ENCODE measurements around the gene SLC39A11. TPM values are rescaled to one million over a fixed set of nuclear protein-coding genes. Genes with fewer than 3 reads are reported as not detected.

The SLC39A11 gene
- total and polyA plus RNA-seq, 4 donors = 18.9 to 44.9 (median 28.2) TPM

DNA sequence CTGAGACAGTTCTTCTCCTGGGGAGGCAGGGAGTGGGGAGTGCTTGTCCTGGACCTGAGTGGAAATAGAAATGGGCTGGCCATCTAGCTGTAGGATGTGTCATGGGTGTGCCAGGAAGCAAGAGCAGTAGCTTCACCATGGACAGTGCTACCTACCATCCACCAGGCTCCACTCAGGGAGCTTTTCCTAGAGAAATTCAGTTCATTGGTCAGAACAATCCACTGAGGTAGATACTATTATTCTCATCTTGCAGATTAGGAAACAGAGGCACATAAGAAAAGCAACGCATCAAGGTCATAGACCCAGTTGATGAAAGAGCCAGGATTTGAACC, 372.0 kb downstream of the SLC39A11 start (continued):
- TF ChIP-seq, protein P1, sequence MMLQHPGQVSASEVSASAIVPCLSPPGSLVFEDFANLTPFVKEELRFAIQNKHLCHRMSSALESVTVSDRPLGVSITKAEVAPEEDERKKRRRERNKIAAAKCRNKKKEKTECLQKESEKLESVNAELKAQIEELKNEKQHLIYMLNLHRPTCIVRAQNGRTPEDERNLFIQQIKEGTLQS (IDR thresholded peaks at IDR 0.05) = no peak
- no peak for TF ChIP-seq RXRA (IDR thresholded peaks at IDR 0.05)
- TF ChIP-seq TAF1 (conservative IDR thresholded peaks at IDR 0.05) = no peak
- no peak for TF ChIP-seq NR2F2 (IDR thresholded peaks at IDR 0.05)
- TF ChIP-seq HNF4G (IDR thresholded peaks at IDR 0.05) = no peak
- TF ChIP-seq SP1 (IDR thresholded peaks at IDR 0.05) = no peak
- no peak for TF ChIP-seq JUND (IDR thresholded peaks at IDR 0.05)

- no peaks in the 10 kb centered on the region for H3K4me1 ChIP-seq (ENCODE audit: control insufficient read depth in 4 of 4, insufficient read depth in 4 of 4, low read length in 3 of 4)
- H3K27ac ChIP-seq (ENCODE audit: low read depth in 1 of 2, low read length in 2 of 2) = no peak overlapping the region
- peaks cover 0 to 4% (median 0%) of the 10 kb centered on the region in 4 donors for H3K36me3 ChIP-seq (ENCODE audit: control insufficient read depth in 4 of 4, insufficient read depth in 3 of 4, low read depth in 1 of 4, low read length in 3 of 4)
- no peak for DNase-seq (ENCODE audit: low spot score)
- no peaks in the 10 kb centered on the region for H3K27me3 ChIP-seq (ENCODE audit: control insufficient read depth in 4 of 4, insufficient read depth in 4 of 4, low read length in 3 of 4)
- H3K9ac ChIP-seq (ENCODE audit: low read depth in 1 of 2, low read length in 2 of 2) = no peak overlapping the region
- TF ChIP-seq TAF1 (conservative IDR thresholded peaks at IDR 0.05) (no peak), RXRA (IDR thresholded peaks at IDR 0.05) (no peak)
- 74% methylated on average over 25 of the region's 25 CpGs for WGBS
- no peak overlapping the region for H3K4me3 ChIP-seq (ENCODE audit: low read depth in 1 of 3, low read length in 3 of 3)
- no peaks in the 10 kb centered on the region for H3K9me3 ChIP-seq (ENCODE audit: control insufficient read depth in 4 of 4, low read length in 3 of 4)
Observed at GRCh38 chr17:72719578-72720493, 372.7 kb downstream of the SLC39A11 start.

GRCh38 chr17:72719206-72719577, 373.3 kb downstream of the SLC39A11 start:
- H3K4me3 ChIP-seq (ENCODE audit: low read depth in 1 of 3, low read length in 3 of 3) = no peak overlapping the region
- peaks cover 0 to 4% (median 0%) of the 10 kb centered on the region in 4 donors for H3K36me3 ChIP-seq (ENCODE audit: control insufficient read depth in 4 of 4, insufficient read depth in 3 of 4, low read depth in 1 of 4, low read length in 3 of 4)
- H3K9ac ChIP-seq (ENCODE audit: low read depth in 1 of 2, low read length in 2 of 2) = no peak overlapping the region
- H3K27me3 ChIP-seq (ENCODE audit: control insufficient read depth in 4 of 4, insufficient read depth in 4 of 4, low read length in 3 of 4) = no peaks in the 10 kb centered on the region
- H3K9me3 ChIP-seq (ENCODE audit: control insufficient read depth in 4 of 4, low read length in 3 of 4) = no peaks in the 10 kb centered on the region
- WGBS = 87% methylated on average over 8 of the region's 8 CpGs
- no peak overlapping the region for H3K27ac ChIP-seq (ENCODE audit: low read depth in 1 of 2, low read length in 2 of 2)
- H3K4me1 ChIP-seq (ENCODE audit: control insufficient read depth in 4 of 4, insufficient read depth in 4 of 4, low read length in 3 of 4) = no peaks in the 10 kb centered on the region
- TF ChIP-seq, protein P2, sequence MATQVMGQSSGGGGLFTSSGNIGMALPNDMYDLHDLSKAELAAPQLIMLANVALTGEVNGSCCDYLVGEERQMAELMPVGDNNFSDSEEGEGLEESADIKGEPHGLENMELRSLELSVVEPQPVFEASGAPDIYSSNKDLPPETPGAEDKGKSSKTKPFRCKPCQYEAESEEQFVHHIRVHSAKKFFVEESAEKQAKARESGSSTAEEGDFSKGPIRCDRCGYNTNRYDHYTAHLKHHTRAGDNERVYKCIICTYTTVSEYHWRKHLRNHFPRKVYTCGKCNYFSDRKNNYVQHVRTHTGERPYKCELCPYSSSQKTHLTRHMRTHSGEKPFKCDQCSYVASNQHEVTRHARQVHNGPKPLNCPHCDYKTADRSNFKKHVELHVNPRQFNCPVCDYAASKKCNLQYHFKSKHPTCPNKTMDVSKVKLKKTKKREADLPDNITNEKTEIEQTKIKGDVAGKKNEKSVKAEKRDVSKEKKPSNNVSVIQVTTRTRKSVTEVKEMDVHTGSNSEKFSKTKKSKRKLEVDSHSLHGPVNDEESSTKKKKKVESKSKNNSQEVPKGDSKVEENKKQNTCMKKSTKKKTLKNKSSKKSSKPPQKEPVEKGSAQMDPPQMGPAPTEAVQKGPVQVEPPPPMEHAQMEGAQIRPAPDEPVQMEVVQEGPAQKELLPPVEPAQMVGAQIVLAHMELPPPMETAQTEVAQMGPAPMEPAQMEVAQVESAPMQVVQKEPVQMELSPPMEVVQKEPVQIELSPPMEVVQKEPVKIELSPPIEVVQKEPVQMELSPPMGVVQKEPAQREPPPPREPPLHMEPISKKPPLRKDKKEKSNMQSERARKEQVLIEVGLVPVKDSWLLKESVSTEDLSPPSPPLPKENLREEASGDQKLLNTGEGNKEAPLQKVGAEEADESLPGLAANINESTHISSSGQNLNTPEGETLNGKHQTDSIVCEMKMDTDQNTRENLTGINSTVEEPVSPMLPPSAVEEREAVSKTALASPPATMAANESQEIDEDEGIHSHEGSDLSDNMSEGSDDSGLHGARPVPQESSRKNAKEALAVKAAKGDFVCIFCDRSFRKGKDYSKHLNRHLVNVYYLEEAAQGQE (IDR thresholded peaks at IDR 0.05) = no peak
- no peak for TF ChIP-seq YY1 (IDR thresholded peaks at IDR 0.05)
- TF ChIP-seq FOXA1 (IDR thresholded peaks at IDR 0.05) = no peak
- TF ChIP-seq, protein P1 (IDR thresholded peaks at IDR 0.05) = no peak
- TF ChIP-seq, protein P3, sequence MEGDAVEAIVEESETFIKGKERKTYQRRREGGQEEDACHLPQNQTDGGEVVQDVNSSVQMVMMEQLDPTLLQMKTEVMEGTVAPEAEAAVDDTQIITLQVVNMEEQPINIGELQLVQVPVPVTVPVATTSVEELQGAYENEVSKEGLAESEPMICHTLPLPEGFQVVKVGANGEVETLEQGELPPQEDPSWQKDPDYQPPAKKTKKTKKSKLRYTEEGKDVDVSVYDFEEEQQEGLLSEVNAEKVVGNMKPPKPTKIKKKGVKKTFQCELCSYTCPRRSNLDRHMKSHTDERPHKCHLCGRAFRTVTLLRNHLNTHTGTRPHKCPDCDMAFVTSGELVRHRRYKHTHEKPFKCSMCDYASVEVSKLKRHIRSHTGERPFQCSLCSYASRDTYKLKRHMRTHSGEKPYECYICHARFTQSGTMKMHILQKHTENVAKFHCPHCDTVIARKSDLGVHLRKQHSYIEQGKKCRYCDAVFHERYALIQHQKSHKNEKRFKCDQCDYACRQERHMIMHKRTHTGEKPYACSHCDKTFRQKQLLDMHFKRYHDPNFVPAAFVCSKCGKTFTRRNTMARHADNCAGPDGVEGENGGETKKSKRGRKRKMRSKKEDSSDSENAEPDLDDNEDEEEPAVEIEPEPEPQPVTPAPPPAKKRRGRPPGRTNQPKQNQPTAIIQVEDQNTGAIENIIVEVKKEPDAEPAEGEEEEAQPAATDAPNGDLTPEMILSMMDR (IDR thresholded peaks at IDR 0.05; ENCODE audit: low read depth, low read length, missing input control) = no peak
- TF ChIP-seq, protein P4, sequence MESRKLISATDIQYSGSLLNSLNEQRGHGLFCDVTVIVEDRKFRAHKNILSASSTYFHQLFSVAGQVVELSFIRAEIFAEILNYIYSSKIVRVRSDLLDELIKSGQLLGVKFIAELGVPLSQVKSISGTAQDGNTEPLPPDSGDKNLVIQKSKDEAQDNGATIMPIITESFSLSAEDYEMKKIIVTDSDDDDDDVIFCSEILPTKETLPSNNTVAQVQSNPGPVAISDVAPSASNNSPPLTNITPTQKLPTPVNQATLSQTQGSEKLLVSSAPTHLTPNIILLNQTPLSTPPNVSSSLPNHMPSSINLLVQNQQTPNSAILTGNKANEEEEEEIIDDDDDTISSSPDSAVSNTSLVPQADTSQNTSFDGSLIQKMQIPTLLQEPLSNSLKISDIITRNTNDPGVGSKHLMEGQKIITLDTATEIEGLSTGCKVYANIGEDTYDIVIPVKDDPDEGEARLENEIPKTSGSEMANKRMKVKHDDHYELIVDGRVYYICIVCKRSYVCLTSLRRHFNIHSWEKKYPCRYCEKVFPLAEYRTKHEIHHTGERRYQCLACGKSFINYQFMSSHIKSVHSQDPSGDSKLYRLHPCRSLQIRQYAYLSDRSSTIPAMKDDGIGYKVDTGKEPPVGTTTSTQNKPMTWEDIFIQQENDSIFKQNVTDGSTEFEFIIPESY (IDR thresholded peaks at IDR 0.05) = no peak
- no peak for TF ChIP-seq NR2F2 (IDR thresholded peaks at IDR 0.05)
- TF ChIP-seq EGR1 (IDR thresholded peaks at IDR 0.05; ENCODE audit: low read depth in 2 of 2) = no peak
- no peak for TF ChIP-seq SP1 (IDR thresholded peaks at IDR 0.05)
- TF ChIP-seq TAF1 (conservative IDR thresholded peaks at IDR 0.05) = no peak
- TF ChIP-seq GABPA (IDR thresholded peaks at IDR 0.05 in 1 of 2, conservative IDR thresholded peaks at IDR 0.05 in 1 of 2) = no peak
- TF ChIP-seq RXRA (IDR thresholded peaks at IDR 0.05) = no peak
- no peak for TF ChIP-seq JUND (IDR thresholded peaks at IDR 0.05)
- no peak for TF ChIP-seq MAX (IDR thresholded peaks at IDR 0.05)
- no peak for DNase-seq (ENCODE audit: low spot score)
